AG10803 (cell line): Measurements from ENCODE around the gene AEBP1.

Source experiments
- DNase-seq: peaks from one replicate; pipeline ENCODE4 v3.0.0; 2010; ENCODE audit warnings: low read depth
- H3K4me3 ChIP-seq: 2 replicates; pipeline ENCODE4 v1.5.1; 2011; ENCODE audit warnings: mild to moderate bottlenecking, low read length, control low read depth
- CTCF ChIP-seq: conservative IDR thresholded peaks from 2 replicates; pipeline ENCODE4 v1.5.1; 2011; ENCODE audit warnings: mild to moderate bottlenecking, low read length, control low read depth, inconsistent platforms

AEBP1 gene

GRCh38 chr7:44162785-44163395 is 58.7 kb downstream of the AEBP1 start:
- H3K4me3 ChIP-seq: no peak overlapping the region
- TF ChIP-seq CTCF: no peak
- no peak for DNase-seq

- DNase-seq: peak; percentile 96
These were observed 59.4 kb downstream of the AEBP1 start for GRCh38 chr7:44163591-44163990.

More at GRCh38 chr7:44163591-44163990, 59.4 kb downstream of the AEBP1 start:
- no peak for TF ChIP-seq CTCF
- no peak overlapping the region for H3K4me3 ChIP-seq
